Measurements from ENCODE around the gene ALPL. TPM values are rescaled to one million over a fixed set of nuclear protein-coding genes. Genes with fewer than 3 reads are reported as not detected.

The ALPL gene
- total RNA-seq, 1 experiment from 2014 or later = not detected

- no peak for DNase-seq (ENCODE audit: low read depth)
Measured at GRCh38 chr1:21526441-21526840, 17.2 kb downstream of the ALPL start.

GRCh38 chr1:21530368-21531016 is 21.3 kb downstream of the ALPL start:
- DNase-seq (ENCODE audit: low read depth) = no peak

DNA sequence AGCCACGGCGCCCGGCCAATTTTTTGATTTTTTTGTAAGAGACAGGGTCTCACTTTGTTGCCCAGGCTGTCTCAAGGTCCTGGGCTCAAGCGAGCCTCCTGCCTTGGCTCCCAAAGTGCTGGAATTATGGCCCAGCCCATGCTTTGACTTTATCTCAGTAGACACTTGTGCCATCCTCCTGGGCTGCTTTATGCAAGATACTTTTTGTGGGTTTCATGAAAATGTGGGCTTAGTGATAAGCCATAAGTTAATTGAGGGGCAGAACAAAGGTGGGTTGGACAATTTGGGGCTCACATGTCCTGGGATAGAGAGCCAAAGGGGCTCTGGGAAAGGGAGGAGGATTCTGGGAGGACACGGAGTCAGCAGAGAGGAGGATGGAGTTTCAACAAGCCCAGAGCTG is 22.0 kb downstream of the ALPL start:
- no peak for DNase-seq (ENCODE audit: low read depth)

DNA sequence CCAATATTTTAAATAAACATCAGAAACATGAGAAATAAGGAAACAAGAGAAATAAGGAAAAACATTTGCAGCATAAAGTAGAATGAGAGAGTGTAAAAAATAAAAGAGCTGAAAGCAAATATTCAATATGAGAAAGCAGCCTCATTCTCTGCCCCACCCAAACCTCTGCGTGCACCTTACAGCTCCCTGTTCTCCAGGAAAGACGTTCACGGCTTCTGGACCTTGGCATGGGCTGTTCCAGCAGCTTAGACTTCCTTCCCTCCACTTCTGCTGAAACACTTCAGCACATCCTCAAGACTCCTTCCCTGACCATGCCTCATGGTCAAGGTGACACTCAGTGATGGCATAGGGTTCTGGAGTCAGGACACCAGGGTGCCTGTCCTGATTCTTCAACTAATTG is 23.3 kb downstream of the ALPL start:
- DNase-seq (ENCODE audit: low read depth) = no peak

DNA sequence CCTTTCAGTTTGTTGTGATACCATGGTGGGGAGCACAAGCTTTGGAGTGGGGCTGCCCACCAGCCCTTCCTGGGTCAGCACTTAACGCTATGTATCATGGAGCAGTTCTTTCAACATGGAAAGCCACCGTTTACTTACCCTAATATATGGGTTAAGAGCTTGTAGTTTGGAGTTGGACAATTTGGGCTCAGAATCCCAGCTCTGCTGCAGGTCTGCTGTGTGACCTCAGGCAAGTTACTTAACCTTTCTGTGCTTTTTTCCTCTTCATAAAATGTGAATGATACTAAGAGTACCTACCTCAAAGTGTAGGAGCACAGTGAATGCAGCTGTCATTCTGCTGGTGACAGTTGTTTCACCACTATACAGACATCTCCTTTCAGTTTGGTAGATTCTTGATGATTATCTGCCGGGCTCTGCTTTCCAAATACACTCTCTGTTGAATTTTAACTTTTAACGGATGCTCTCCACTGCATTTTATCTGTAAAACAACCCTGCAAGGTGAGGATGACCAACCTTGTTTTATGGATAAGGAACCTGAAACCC is 23.8 kb downstream of the ALPL start:
- no peak for DNase-seq (ENCODE audit: low read depth)

- no peak for DNase-seq (ENCODE audit: low read depth)
Measured at GRCh38 chr1:21534146-21534545, 24.9 kb downstream of the ALPL start.

GRCh38 chr1:21534674-21535378 is 25.6 kb downstream of the ALPL start:
- peak; percentile 60 for DNase-seq (ENCODE audit: low read depth)

GRCh38 chr1:21536218-21536617 is 27.0 kb downstream of the ALPL start:
- DNase-seq (ENCODE audit: low read depth) = no peak

DNA sequence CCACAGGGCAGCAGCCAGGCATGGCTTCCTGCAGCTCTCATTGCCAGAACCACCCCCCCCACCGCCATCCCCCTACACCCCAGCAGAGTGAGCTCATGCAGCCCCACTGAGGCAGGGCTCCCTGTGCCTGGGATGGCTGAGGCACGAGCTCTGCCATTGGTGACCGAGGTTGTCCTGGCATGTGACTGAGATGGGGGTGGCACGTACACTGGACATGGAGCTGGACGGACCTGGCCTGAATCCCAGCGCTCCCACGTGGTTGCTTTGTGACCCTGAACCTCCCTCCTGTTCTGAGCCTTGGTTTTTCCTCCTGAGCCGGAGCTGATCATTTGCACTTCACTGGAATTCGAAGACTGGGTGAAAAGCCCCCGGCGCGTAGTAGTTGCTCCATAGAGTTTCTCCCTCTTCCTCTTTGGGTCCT is 28.3 kb downstream of the ALPL start:
- no peak for DNase-seq (ENCODE audit: low read depth)

- DNase-seq (ENCODE audit: low read depth) = no peak
Measured at GRCh38 chr1:21537932-21538630, 28.9 kb downstream of the ALPL start.

- DNase-seq (ENCODE audit: low read depth) = peak; percentile 33
Measured at GRCh38 chr1:21539933-21540332, 30.7 kb downstream of the ALPL start.

DNA sequence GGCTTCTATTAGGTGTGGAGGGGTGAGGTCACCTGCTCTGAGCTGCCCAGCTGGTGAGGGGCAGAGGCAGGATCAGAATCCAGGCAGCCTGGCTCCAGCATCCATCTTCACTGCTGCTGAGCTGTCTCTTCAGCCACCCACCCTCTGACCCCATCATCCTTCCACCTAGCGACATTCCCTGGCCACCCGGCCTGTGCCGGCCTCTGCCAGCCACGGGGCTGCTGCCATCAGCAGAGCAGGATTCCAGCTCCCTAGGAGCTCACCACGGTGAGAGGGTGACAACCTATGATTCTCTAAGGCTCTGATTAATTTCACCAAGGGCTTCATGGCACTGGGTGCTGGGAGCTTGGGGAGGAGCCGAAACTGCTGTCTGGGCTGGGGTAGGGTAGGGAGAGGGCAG is 32.1 kb downstream of the ALPL start:
- DNase-seq (ENCODE audit: low read depth) = no peak

GRCh38 chr1:21541835-21542234 is 32.6 kb downstream of the ALPL start:
- no peak for DNase-seq (ENCODE audit: low read depth)

- no peak for DNase-seq (ENCODE audit: low read depth)
Measured at GRCh38 chr1:21543598-21543997, 34.4 kb downstream of the ALPL start.

- DNase-seq (ENCODE audit: low read depth) = no peak
Measured at GRCh38 chr1:21544095-21544494, 34.9 kb downstream of the ALPL start.

GRCh38 chr1:21546122-21546825 is 37.1 kb downstream of the ALPL start:
- DNase-seq (ENCODE audit: low read depth) = no peak

DNA sequence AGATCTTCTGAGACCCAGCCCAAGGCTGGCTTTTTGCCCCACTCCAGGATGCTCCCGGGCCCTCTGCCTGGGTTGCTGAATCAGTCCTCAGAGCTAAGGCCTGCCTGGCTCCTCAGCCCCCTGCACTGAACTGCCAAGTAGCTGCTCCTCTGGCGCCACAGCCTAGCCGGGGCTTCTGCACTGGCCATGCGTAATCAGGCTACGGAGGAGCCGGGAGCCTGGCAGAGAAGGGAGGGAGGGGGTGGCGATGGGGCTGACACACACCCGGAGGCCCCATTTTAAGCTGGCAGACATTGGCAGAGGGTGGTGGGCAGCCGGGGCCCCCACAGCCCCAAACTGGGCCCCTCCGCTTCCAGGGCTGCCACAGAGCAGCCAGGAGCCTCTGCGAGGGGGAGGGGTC is 38.7 kb downstream of the ALPL start:
- DNase-seq (ENCODE audit: low read depth) = no peak

- DNase-seq (ENCODE audit: low read depth) = peak; percentile 18
Measured at GRCh38 chr1:21550097-21550496, 40.9 kb downstream of the ALPL start.

- no peak for DNase-seq (ENCODE audit: low read depth)
Measured at GRCh38 chr1:21550866-21551475, 41.7 kb downstream of the ALPL start.

- DNase-seq (ENCODE audit: low read depth) = peak; percentile 36
Measured at GRCh38 chr1:21552715-21553114, 43.5 kb downstream of the ALPL start.
